C4-2B (cell line): ENCODE results near the gene SLC17A3.

Source experiments
- H3K27ac ChIP-seq: fragments of 450-650 bp; 2 replicates; pipeline ENCODE4 v1.5.1; 2017
- CTCF ChIP-seq: fragments of 450-650 bp; conservative IDR thresholded peaks from 2 replicates; pipeline ENCODE4 v1.5.1; 2017; ENCODE audit warnings: mild to moderate bottlenecking
- ZFX ChIP-seq: fragments of 450-650 bp; IDR thresholded peaks from 2 replicates; pipeline ENCODE4 v1.6.1; 2017

Gene SLC17A3

GRCh38 chr6:25899580-25900408, 25.8 kb upstream of the SLC17A3 start:
- no peak overlapping the region for H3K27ac ChIP-seq
- TF ChIP-seq CTCF (no peak), ZFX (no peak)

- no peak for TF ChIP-seq ZFX
- no peak for TF ChIP-seq CTCF
- H3K27ac ChIP-seq, result no peak overlapping the region
Observed at GRCh38 chr6:25899123-25899522, 25.1 kb upstream of the SLC17A3 start.

- H3K27ac ChIP-seq, result no peak overlapping the region
- TF ChIP-seq CTCF, result no peak
Observed at GRCh38 chr6:25898289-25898977, 24.4 kb upstream of the SLC17A3 start.

- TF ChIP-seq ZFX (no peak), CTCF (no peak)
- H3K27ac ChIP-seq, result no peak overlapping the region
Observed at GRCh38 chr6:25896252-25896651, 22.2 kb upstream of the SLC17A3 start.

GRCh38 chr6:25895771-25896170, 21.7 kb upstream of the SLC17A3 start:
- no peak overlapping the region for H3K27ac ChIP-seq
- TF ChIP-seq ZFX (no peak), CTCF (no peak)

- H3K27ac ChIP-seq, result no peak overlapping the region
- TF ChIP-seq CTCF, result no peak
- TF ChIP-seq ZFX, result no peak
Observed at GRCh38 chr6:25893778-25894177, 19.7 kb upstream of the SLC17A3 start.

GRCh38 chr6:25892877-25893276, 18.8 kb upstream of the SLC17A3 start:
- H3K27ac ChIP-seq, result no peak overlapping the region
- no peak for TF ChIP-seq CTCF
- no peak for TF ChIP-seq ZFX
